Measurements from ENCODE around the gene SPRED2. TPM values are rescaled to one million over a fixed set of nuclear protein-coding genes. Genes with fewer than 3 reads are reported as not detected.

The SPRED2 gene
- total RNA-seq, 1 donor from 2014 or later = 56.9 TPM

- ATAC-seq (no peak), DNase-seq (no peak)
- no peaks in the 10 kb centered on the region for H3K36me3 ChIP-seq
- intact Hi-C loops (cut with DNase I) = no loop called here
- TF ChIP-seq CTCF (IDR thresholded peaks at IDR 0.05) = no peak
- peaks cover 54% of the 10 kb centered on the region for H3K4me1 ChIP-seq
- H3K27me3 ChIP-seq = no peaks in the 10 kb centered on the region
- no peaks in the 10 kb centered on the region for H3K9me3 ChIP-seq
- no peak overlapping the region for H3K4me3 ChIP-seq
- H3K27ac ChIP-seq = no peak overlapping the region
Observed at GRCh38 chr2:65379223-65379622, 53.2 kb downstream of the SPRED2 start.

- Histone ChIP-seq H3K27ac (no peak overlapping the region), H3K4me1 (peaks cover 45% of the 10 kb centered on the region), H3K36me3 (no peaks in the 10 kb centered on the region), H3K9me3 (no peaks in the 10 kb centered on the region), H3K4me3 (no peak overlapping the region), H3K27me3 (no peaks in the 10 kb centered on the region)
- no peak for TF ChIP-seq CTCF (IDR thresholded peaks at IDR 0.05)
- no peak for ATAC-seq
- intact Hi-C loops (cut with DNase I) = no loop called here
- DNase-seq = no peak
Observed at GRCh38 chr2:65378290-65378689, 54.1 kb downstream of the SPRED2 start.

GRCh38 chr2:65377556-65378192, 54.7 kb downstream of the SPRED2 start:
- no peak overlapping the region for H3K4me3 ChIP-seq
- no peaks in the 10 kb centered on the region for H3K27me3 ChIP-seq
- H3K4me1 ChIP-seq = peaks cover 39% of the 10 kb centered on the region
- no peak for TF ChIP-seq CTCF (IDR thresholded peaks at IDR 0.05)
- DNase-seq = no peak
- no peaks in the 10 kb centered on the region for H3K36me3 ChIP-seq
- no peaks in the 10 kb centered on the region for H3K9me3 ChIP-seq
- no peak overlapping the region for H3K27ac ChIP-seq
- intact Hi-C loops (cut with DNase I) = no loop called here
- peak; percentile 64 for ATAC-seq

- Histone ChIP-seq H3K27ac (no peak overlapping the region), H3K9me3 (no peaks in the 10 kb centered on the region), H3K4me1 (peaks cover 27% of the 10 kb centered on the region), H3K4me3 (no peak overlapping the region), H3K36me3 (no peaks in the 10 kb centered on the region), H3K27me3 (no peaks in the 10 kb centered on the region)
- DNase-seq (no peak), ATAC-seq (peak; percentile 52)
- TF ChIP-seq CTCF (IDR thresholded peaks at IDR 0.05) = no peak
- intact Hi-C loops (cut with DNase I) = no loop called here
Observed at GRCh38 chr2:65375723-65376122, 56.7 kb downstream of the SPRED2 start.

- no peak for TF ChIP-seq CTCF (IDR thresholded peaks at IDR 0.05)
- Histone ChIP-seq H3K27me3 (no peaks in the 10 kb centered on the region), H3K36me3 (no peaks in the 10 kb centered on the region), H3K9me3 (no peaks in the 10 kb centered on the region), H3K4me1 (peaks cover 31% of the 10 kb centered on the region), H3K27ac (no peak overlapping the region), H3K4me3 (no peak overlapping the region)
- ATAC-seq (peak; percentile 54), DNase-seq (no peak)
- intact Hi-C loops (cut with DNase I) = no loop called here
Observed at GRCh38 chr2:65374999-65375398, 57.4 kb downstream of the SPRED2 start.

- no peak for TF ChIP-seq CTCF (IDR thresholded peaks at IDR 0.05)
- no peak for ATAC-seq
- no peaks in the 10 kb centered on the region for H3K27me3 ChIP-seq
- H3K4me1 ChIP-seq = peaks cover 31% of the 10 kb centered on the region
- H3K4me3 ChIP-seq = no peak overlapping the region
- H3K27ac ChIP-seq = no peak overlapping the region
- no peak for DNase-seq
- H3K36me3 ChIP-seq = no peaks in the 10 kb centered on the region
- H3K9me3 ChIP-seq = no peaks in the 10 kb centered on the region
- intact Hi-C loops (cut with DNase I) = no loop called here
Observed at GRCh38 chr2:65374575-65374974, 57.8 kb downstream of the SPRED2 start.

All from upper lobe of right lung (tissue), 1 donor.